Stimulated activated CD4-positive, alpha-beta T cell treated with anti-CD3 and anti-CD28 coated beads, Interleukin-15, amount 100 ng/mL, for 24 hours (primary cell): Measurements from ENCODE around the gene NAXD.
"Not testable (repeated sequence)": the region's sequence is repeated elsewhere in the genome, so short reads cannot be mapped to it uniquely, and the experiment has no call there.

Experiments used
- DNase-seq: peaks from one replicate; pipeline ENCODE4 v3.0.0-alpha.2; 2020

Gene NAXD

DNA sequence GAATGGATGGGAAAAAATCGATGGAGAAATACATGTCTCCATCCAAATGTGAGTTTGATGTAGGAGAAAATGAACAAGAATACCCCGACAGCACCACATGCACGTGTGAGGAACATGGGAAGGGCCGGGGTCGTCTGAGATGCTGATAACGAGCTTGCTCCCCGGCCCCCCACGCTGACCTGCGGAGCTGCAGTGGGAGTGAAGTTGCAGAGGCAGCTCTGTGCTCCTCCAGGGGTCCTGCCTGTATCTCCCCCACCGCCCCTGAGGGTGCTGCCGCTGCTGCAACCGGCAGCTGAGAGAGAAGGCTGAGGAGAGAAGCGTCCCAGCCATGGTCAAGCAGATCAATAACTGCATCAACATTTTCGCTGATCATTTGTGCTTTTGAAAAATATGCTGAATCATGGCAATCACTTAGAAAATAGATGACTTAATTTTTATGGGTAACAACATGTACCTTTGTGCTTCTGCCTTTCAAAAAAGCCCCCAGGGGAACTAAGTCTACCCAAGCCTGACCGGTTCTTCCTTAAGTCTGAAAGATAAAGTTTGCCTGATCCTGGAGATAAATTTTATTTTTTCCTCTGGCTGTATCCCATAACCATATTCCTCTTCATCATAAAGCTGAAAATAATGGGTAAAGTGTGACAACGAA lies 18.2 kb upstream of the NAXD start:
- no peak for DNase-seq

DNA sequence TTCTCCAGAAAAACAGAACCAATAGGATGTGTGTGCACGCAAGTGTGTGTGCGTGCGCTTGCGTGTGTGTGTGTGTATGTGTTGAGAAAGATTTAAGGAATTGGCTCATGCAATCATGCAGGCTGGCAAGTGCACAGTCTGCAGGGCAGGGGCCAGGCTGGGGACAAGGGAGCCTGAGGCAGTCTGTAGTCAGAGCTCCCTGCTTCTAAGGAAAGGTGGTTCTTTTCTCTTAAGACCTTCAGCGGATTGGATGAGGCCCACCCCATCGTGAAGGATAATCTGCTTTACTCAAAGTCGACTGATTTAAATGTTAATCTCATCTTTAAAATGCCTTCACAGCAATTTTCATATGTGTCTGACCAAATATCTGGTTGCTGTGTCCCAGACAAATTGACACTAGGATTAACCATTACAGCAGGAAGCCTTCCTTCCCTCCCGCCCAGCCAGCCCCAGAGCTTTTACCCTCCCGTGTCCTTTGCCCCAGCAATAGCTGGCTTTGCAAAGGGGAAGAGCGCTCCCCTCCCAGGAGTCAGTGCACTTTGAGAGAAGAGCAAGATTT lies 15.0 kb upstream of the NAXD start:
- no peak for DNase-seq

DNA sequence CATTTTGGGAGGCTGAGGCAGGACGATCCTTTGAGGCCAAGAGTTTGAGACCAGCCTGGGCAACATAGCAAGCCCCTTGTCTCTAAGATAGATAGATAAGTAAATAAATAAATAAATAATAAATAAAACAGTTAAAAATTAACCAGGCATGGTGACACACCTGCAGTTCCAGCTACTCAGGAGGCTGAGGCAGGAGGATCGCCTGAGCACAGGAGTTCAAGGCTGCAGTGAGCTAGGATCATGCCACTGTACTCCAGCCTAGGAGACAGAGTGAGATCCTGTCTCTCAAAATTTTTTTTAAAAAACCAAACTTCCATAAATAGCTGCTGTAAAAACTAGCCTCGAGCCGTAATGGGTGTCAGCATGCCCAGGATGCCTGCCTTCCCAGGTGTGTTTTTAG lies 14.4 kb upstream of the NAXD start:
- DNase-seq = no peak

DNA sequence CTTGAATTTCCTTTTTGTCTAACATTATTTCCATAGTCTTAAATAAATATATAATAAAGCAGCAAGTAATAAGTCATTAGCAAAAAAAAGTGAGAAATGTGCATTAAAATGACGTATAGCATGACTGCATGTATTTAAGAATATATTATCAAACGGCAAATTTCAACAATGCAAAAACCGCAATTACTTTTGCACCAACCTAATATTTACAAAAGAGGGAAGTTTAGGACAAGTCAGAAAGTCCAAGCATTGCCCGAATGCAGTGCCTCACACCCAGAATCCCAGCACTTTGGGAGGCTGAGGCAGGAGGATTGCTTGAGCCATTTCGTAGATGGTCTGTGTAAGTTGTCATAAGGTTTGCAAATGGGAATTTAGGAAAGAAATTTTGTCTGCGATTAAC lies 10.2 kb upstream of the NAXD start:
- no peak for DNase-seq

DNA sequence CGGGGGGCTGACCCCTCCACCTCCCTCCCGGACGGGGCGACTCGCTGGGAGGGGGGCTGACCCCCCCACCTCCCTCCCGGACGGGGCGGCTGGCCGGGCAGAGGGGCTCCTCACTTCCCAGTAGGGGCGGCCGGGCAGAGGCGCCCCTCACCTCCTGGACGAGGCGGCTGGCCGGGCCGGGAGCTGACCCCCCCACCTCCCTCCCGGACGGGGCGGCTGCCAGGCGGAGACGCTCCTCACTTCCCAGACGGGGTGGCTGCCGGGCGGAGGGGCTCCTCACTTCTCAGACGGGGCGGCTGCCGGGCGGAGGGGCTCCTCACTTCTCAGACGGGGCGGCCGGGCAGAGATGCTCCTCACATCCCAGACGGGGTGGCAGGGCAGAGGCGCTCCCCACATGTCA lies 9.1 kb upstream of the NAXD start:
- DNase-seq = not testable (repeated sequence)

DNA sequence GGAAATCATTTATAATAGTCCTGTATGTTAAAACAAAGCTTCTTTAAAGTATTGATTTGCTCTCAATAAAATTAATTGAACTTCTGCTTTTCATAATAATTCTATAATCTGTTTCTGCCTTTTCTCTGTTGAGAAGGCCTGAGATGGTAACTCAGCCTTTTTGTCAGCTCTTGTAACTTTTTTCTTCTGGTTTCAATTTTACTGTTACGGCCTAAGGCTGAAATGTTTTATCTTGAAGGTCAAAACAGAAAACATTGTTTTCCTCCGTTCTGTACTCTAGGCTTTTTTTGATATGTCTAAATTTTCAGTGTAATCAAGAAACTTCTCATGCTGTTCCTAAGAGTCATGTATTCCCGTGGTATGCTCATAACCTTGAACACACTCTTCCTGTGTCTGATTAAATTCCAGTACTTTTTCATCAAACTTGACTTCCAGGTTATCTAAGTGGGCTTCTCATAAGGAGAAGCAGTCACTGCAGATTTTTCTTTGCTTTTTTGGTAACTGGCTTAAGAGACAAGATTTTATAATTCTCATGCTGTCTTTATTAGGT lies 7.6 kb upstream of the NAXD start:
- DNase-seq = no peak

DNA sequence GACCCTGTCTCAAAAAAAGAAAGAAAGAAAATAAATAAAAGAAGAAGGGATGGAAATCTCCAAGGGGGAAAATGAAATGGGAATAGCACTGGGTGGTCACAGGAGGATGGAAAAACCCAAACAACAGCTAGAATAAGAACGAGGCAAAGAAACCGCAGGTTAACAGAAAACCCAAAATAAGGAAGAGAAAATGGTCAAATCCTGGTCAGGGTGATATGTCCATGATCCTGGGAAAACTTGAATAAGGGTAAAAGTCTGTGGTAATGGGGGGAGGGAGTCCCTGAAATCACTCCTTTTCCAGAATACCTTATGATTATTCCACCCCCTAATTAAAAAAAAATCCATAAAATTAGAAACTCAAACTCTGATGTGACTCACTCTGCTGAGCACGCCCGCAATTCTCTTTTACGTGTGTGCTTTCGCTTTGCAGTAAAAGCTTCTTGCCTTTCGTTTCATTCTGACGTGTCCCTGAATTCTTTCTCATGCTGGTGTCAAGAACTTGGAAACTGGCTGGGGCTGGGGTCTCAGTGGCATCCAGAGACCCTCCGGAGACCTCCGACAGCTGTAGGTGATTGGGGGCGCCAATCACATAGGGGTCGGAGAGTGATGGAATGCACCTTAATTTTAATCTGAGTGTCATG lies 4.3 kb upstream of the NAXD start:
- DNase-seq = peak; percentile 19

DNA sequence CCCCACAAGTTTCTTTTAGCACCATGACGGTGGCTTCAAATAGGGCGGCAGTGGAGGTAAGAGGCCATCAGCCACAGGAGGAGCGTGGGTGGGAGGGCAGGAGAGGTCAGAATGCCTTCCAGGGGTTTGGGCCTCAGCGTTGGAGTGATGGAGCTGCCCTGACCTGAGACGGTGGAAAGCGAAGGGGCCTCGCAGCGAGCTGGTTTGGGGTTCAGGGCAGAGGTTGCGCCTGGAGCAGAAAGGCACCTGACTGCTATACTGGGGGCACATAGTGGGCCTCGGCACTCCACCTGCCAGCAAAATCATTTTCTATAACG lies 382 bp upstream of the NAXD start:
- no peak for DNase-seq

DNA sequence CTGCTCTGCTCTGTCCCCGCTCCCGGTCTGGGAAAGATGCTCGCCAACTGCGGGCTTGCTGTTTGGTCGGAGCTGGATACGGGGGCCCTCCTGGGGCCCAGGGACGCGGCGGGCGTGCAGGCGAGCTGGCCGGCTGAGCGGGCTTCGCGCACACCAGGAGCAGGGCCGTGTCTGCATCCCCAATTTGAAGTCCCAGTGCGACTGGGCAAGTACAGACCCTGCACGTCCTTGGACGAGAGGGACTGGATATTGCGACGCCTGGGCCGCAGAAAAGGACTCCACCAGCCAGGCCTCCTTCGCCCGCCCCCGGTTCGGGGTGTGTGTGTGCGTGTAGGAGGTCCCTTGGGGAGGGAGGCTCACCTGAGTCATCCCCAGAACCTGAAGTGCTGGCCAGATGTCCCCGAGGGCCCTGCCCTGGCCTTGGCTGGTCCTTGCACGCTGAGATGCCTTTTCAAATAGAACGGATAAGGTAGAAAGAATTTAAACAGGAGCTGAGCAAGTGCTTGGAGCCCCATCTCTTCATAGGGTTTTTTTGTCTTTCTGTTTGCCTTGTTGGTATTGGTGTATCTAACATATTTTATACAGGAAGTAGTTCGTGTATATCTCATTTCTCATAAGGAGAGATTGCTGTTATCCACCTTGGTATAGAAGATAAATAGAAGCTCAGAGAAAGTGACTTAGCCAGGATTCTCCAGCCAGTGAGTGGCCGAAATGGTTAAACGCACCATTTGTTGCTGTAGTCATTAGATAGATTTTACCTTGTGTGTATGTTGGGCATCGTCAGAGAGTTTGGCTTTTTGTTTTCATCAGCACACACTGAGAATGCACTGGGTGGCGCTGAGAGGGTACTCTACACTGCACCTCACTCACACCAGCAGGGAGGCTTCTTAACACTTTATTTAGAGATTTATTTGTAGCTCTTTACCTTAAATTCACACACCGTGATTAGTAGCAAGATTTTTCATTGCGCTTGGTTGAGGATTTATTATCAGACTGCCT lies 1.1 kb downstream of the NAXD start:
- DNase-seq = peak; percentile 56

DNA sequence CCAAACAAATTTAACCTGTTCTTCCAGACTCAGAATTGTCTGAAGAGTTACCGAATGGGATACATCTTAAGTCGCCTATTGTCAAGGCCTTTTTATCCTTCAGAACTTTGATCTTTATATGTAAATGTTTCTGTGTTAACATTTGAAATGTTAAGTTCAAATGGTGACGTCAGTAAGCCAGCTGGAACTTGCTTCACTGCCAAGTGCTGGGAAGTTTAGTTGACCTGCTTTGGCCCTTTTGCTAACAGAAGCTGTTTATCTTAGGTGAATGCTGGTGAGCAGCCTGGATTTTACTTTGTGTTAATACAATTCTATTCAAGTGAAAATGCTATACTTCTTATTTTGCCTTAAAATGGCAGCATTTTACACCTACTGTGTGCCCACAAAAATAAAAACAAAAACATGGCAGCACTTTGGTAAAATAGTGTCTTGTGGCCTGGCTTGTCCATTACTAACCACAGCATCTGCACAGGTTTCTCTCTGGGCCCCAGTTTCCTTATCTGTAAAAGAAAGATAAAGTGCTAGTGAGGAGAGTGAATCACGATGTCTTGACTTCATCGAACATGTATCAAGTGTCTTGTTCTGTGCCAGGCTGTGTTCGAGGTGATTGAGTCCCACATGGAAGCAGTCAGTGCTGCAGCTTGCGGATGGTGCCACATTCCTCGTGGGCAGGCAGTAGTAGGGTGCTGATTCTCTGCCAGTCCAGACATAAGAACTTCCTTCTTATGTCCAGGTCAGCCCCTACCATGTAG lies 2.2 kb downstream of the NAXD start:
- DNase-seq = no peak

DNA sequence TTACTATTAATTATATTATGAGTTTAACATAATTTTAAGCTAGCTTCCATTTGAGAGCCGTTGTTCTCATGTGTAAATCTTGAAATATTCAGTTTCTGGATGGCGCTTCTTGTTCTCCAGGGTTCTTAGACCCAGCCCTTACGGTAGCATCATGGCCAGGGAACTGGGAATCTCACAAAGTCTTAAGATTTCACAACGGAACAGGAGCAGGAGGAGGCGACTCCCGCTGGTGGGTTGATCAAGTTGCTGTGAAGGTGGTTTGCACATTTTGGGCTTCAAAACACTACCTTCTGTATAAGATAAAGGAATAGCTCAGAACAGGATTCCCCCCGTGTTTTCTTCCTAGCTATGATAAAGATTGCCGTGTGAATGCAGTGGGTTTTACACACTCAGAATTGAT lies 2.8 kb downstream of the NAXD start:
- DNase-seq = no peak

DNA sequence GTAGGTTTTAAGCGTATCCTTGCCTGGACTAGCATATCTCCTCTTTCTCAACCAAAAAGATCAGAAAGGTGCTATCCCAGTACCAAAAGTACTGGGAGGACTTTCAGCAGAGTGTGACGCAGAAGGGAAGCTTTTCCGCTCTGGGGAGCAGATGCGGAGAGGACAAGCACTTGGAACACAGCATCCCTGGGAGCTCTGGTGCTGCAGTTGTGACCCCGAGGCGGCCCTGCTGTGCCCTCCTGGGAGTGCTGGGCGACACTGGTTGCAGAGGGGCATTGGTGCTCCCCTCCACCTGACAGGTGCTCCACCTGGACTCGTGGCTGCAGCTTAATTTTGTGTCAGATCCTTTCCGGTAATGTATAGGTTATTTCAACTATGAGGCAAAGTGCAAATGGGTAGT lies 3.4 kb downstream of the NAXD start:
- DNase-seq = no peak

DNA sequence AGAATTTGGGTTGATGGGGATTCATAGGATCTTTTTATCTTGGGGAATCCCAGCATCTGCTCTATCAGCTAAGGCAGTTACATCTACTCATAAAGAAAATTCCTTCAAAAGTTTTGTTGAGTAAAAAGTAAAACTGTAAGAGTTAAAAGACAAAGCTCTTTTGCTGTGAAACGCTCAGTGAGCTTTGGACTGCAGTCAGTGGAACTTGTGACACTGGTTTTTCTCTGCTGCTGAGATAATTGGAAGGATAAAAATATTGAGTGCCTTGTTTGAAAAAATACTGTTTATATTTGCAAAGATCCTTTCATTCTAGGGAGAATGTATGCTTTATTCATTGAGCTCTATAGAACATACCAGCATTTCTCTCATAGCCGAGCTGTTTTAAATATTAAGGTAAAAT lies 5.3 kb downstream of the NAXD start:
- no peak for DNase-seq

DNA sequence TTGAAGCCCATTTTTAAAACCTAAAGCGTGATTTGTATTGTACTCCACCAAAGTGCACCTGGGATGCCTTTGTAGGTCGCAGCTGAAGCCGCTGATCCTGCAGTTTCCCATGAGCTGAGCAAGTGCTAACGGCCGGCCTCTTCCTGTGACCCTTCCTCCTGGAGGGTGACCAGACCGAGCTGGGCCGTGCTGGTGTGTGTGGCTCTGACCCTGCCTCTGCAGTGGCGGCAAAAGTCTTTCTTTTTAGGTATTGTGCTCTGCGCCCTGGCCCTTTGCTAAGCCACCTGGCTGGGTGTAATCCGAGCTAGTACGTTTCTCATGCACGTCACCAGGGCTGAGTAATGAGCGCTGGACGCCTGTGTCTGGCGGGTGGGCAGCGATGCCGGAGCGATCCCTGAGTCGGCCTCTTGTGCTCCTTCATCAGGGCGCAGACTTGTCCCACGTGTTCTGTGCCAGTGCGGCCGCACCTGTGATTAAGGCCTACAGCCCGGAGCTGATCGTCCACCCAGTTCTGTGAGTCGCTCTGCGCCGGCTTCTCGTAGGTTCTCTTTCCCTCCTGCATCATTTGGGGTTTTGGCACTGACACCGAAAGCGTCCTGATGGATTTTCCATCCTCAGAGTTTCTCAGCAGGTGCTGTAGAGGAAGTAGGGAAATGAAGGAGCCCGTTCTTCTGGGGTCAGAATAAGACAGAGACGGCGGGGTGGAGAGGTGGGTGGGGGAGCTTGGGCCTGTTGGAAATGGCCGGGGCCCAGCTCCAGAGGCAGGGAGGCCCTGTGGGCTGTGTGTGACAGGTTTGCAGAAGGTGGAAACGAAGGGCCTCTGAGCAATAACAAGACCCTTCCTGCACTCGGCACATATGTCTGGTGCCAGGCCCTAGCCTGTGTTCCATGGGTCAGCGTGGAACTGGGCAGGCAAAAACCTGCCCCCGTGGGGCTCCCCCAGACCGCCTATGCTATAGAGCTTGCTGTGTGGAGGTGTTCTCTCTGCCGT lies 9.7 kb downstream of the NAXD start:
- no peak for DNase-seq

DNA sequence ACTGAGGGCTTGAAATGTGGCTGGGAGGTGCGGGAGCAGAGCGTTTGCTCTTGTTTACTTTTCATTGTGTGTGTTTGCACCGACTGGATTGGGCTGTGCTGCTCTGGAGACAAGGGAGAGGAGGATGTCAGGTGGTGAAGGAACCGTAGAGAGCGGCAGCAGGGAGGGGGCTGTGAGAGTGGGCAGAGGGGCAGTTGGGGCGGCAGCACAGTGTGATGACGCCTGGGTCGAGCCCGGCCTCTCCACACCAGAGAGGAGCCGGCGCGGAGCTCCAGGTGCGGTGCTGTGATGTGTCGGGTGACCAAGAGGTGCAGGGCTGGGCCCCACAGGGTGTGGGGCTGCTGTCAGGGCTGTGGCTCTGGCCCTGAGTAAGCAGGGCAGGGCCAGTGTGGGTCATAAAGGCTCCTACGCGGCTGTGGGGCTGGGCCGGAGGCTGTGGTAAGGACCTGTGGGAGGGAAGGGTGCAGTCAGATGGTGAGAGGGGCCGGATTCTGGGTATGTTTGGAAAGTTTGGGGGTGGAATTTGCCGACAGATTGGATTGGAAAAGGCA lies 10.5 kb downstream of the NAXD start:
- DNase-seq = no peak

DNA sequence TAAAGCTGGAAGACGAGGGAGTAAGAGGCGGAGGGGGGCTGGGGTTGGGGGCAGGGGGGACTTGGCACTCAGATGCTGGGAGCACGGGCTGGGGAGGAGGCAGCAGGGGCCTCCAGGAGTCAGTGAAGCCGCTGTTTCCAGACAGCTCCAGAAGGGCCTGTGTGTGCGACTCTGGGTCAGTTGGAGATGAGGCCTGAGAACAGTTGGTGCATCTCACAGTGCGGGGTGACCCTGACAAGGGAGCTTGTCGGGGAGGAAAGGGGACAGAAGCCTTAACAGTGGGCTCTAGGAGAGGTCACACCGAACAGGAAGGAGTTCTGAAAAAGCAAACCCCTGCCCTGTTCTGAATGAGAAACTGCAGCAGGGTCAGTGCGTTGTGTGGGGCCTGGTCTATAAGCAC lies 11.2 kb downstream of the NAXD start:
- DNase-seq = no peak

DNA sequence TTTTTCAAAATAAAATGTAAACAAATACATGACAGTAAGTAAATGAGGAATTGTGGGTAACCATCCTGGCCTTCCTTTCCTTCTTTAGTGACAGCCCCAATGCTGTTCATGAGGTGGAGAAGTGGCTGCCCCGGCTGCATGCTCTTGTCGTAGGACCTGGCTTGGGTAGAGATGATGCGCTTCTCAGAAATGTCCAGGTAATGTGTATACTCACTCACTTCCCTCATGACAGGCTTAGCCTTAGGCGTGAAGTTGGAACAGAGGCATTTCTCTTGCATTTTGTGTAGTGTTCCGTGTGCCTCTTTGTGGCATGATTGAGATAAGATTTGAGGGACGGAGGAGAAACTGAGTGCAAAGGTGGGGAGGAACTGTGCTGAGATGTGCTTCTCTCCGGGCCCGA lies 12.0 kb downstream of the NAXD start:
- no peak for DNase-seq

DNA sequence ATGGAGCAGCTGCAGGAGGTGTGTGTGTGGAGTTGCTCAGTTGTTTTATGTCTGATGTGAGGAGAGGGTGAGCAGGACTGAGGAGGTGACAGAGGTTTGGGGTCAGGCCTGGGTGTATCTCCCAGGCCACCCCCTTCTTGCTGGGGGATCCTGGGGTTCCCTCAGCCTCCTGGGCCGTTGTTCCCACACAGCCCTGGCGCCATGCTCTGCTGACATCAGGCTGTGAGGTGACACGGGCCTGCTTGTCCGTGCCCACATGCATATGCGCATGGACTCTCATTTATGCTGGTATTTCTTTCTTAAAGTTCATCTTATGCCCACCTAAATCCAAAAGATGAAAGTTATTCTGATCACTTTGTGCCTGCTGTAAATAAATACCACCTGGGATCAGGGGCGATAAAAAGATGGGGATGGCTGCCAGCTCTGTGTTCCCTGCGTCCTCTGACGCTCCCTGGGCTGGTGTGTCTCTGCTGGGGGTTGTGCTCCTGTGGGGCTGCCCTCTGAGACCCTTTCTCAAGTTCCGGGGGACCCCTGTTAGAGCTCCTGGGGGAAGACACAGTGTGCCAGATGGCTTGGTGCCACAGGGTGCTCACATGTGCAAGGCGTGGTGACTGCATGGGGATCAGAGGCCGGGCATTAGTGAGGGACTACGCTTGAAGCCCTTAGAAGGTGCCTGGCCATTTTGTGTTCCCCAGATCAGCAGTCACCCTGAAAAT lies 12.6 kb downstream of the NAXD start:
- no peak for DNase-seq

DNA sequence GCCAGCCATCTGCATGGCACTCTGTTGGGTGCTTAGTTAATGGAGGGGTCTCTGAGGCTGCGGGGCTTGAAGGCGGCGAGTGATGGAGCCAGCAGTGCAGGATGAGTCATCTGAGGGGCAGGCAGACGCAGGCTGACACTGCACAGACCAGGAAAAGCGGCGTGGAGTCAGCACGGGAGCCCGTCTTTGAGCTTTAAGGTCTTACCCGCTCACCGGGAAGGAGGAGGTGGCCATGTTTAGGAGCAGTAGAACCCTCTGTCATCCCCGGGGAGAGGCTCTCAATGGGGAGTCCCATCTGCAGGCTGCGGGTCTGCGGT lies 13.1 kb downstream of the NAXD start:
- no peak for DNase-seq

DNA sequence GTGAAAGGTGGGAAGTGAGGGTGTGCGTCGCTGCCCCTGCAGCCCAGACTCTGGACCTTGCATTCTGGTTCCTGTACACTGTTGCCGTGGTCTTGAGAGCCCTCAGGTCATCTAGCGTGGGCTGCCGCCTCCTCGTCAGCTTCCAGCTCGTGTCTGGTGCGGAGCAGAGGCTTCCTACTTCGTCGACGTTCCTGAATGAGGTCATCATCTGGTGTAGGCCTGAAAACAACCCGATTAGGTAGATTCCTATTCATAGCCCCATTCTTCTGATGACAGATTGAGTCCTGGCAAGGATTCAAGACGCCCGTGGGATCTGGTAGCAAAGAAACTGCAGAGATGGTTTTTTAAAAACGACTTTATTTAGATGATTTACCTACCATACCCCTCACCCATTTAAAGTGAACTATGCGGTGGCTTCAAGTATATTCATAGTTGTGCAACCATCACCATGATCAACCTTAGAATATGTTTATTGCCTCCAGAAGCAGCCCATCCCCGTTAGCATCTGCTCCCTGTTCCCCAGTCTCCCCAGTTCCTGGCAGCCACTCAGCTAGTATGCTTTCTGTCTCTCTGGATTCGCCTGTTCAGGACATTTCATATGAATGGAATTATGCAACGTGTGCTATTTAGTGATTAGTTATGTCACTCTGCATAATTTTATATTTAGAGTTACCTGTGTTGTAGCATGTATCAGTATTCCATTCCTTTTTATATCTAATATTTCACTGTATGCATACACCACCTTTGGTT lies 13.8 kb downstream of the NAXD start:
- no peak for DNase-seq
